Activated T-cell treated with anti-CD3 and anti-CD28 coated beads for 4 hours (primary cell): ENCODE measurements around the gene KRT4.
"Not testable (repeated sequence)": the region's sequence is repeated elsewhere in the genome, so short reads cannot be mapped to it uniquely, and the experiment has no call there.

Experiments used
- DNase-seq: peaks from one replicate; pipeline ENCODE4 v3.0.0-alpha.2; 2020

KRT4 gene

GRCh38 chr12:52769354-52769753 is 44.6 kb downstream of the KRT4 start:
- no peak for DNase-seq

- no peak for DNase-seq
These were observed 45.3 kb downstream of the KRT4 start for GRCh38 chr12:52768479-52769200.

GRCh38 chr12:52767427-52767826 is 46.5 kb downstream of the KRT4 start:
- DNase-seq: no peak

- no peak for DNase-seq
These were observed 46.9 kb downstream of the KRT4 start for GRCh38 chr12:52767020-52767379.

- DNase-seq: no peak
These were observed 47.4 kb downstream of the KRT4 start for GRCh38 chr12:52766351-52767019.

- DNase-seq: no peak
These were observed 48.2 kb downstream of the KRT4 start for GRCh38 chr12:52765702-52766101.

- no peak for DNase-seq
These were observed 49.9 kb downstream of the KRT4 start for GRCh38 chr12:52763991-52764390.

GRCh38 chr12:52763036-52763659 is 50.8 kb downstream of the KRT4 start:
- DNase-seq: no peak

- DNase-seq: no peak
These were observed 52.1 kb downstream of the KRT4 start for GRCh38 chr12:52761802-52762201.

GRCh38 chr12:52761218-52761617 is 52.7 kb downstream of the KRT4 start:
- not testable (repeated sequence) for DNase-seq

- DNase-seq: no peak
These were observed 53.3 kb downstream of the KRT4 start for GRCh38 chr12:52760623-52761022.

GRCh38 chr12:52759695-52760094 is 54.2 kb downstream of the KRT4 start:
- DNase-seq: no peak

GRCh38 chr12:52759218-52759617 is 54.7 kb downstream of the KRT4 start:
- DNase-seq: no peak

- no peak for DNase-seq
These were observed 56.3 kb downstream of the KRT4 start for GRCh38 chr12:52757449-52758176.
